SJCRH30 (cell line): ENCODE measurements around the gene COG3. TPM values are rescaled to one million over a fixed set of nuclear protein-coding genes. Genes with fewer than 3 reads are reported as not detected.
A peak's percentile ranks its signal among the peaks of the same experiment; 100 is the strongest.

ENCODE experiments used
- DNase-seq, 2 experiments: peaks; one replicate each; pipeline ENCODE4 v3.0.0-alpha.2; 2015 to 2020
- H3K27ac ChIP-seq: fragments of 250-450 bp; sonication (Bioruptor Pico); 2 replicates; pipeline ENCODE4 v1.5.1; 2020; ENCODE audit warnings: mild to moderate bottlenecking, moderate library complexity
- H3K27me3 ChIP-seq: fragments of 250-450 bp; sonication (Bioruptor Pico); 2 replicates; pipeline ENCODE4 v1.5.1; 2020; ENCODE audit warnings: mild to moderate bottlenecking, moderate library complexity
- H3K36me3 ChIP-seq: fragments of 250-450 bp; sonication (Bioruptor Pico); 2 replicates; pipeline ENCODE4 v1.5.1; 2020; ENCODE audit warnings: mild to moderate bottlenecking, moderate library complexity
- H3K4me1 ChIP-seq: fragments of 250-450 bp; sonication (Bioruptor Pico); 2 replicates; pipeline ENCODE4 v1.5.1; 2020; ENCODE audit warnings: mild to moderate bottlenecking, moderate library complexity
- H3K4me3 ChIP-seq: fragments of 250-450 bp; sonication (Bioruptor Pico); 2 replicates; pipeline ENCODE4 v1.5.1; 2020; ENCODE audit warnings: mild to moderate bottlenecking, moderate library complexity
- H3K9me3 ChIP-seq: fragments of 250-450 bp; sonication (Bioruptor Pico); replicated peaks from 2 replicates; pipeline ENCODE4 v1.5.1; 2020; ENCODE audit warnings: mild to moderate bottlenecking, moderate library complexity
- total RNA-seq: library from RNA; depleted of rRNA; stranded (reverse); fragments of >200 nt; shearing (Covaris generic); gene quantifications from 2 replicates; pipeline ENCODE4 v1.2.3, GENCODE V29; 2014

Gene COG3
- total RNA-seq, 1 experiment from 2014 or later, result 24.1 TPM

- Histone ChIP-seq H3K27ac (no peak overlapping the region), H3K36me3 (0 out of 2 replicates have a peak, but pooled peaks cover 3% of the 10 kb centered on the region), H3K4me3 (no peak overlapping the region), H3K27me3 (no peaks in the 10 kb centered on the region), H3K4me1 (no peaks in the 10 kb centered on the region), H3K9me3 (no peaks in the 10 kb centered on the region)
- no peak for DNase-seq
These were observed 7.5 kb downstream of the COG3 start for GRCh38 chr13:45472171-45472705.

GRCh38 chr13:45473627-45474026 is 8.9 kb downstream of the COG3 start:
- Histone ChIP-seq H3K4me3 (no peak overlapping the region), H3K27ac (no peak overlapping the region), H3K4me1 (no peaks in the 10 kb centered on the region), H3K9me3 (no peaks in the 10 kb centered on the region), H3K36me3 (0 out of 2 replicates have a peak, but pooled peaks cover 3% of the 10 kb centered on the region), H3K27me3 (no peaks in the 10 kb centered on the region)
- peak in 1 of 2 experiments; percentile 6 for DNase-seq

- H3K36me3 ChIP-seq, result peaks cover 5% of the 10 kb centered on the region; the same call in 1 of the 2 replicates
- no peaks in the 10 kb centered on the region for H3K4me1 ChIP-seq
- no peak for DNase-seq
- no peak overlapping the region for H3K4me3 ChIP-seq
- H3K27ac ChIP-seq, result no peak overlapping the region
- H3K9me3 ChIP-seq, result no peaks in the 10 kb centered on the region
- no peaks in the 10 kb centered on the region for H3K27me3 ChIP-seq
These were observed 10.1 kb downstream of the COG3 start for GRCh38 chr13:45474584-45475454.

- Histone ChIP-seq H3K36me3 (peaks cover 34% of the 10 kb centered on the region), H3K27ac (no peak overlapping the region), H3K9me3 (no peaks in the 10 kb centered on the region; the same call in 1 of the 2 replicates), H3K4me1 (no peaks in the 10 kb centered on the region), H3K27me3 (no peaks in the 10 kb centered on the region), H3K4me3 (no peak overlapping the region)
- DNase-seq, result no peak
These were observed 14.9 kb downstream of the COG3 start for GRCh38 chr13:45479661-45480060.

GRCh38 chr13:45481688-45482087 is 16.9 kb downstream of the COG3 start:
- no peak overlapping the region for H3K27ac ChIP-seq
- H3K27me3 ChIP-seq, result no peaks in the 10 kb centered on the region
- DNase-seq, result no peak

GRCh38 chr13:45482571-45483173 is 17.9 kb downstream of the COG3 start:
- Histone ChIP-seq H3K27me3 (no peaks in the 10 kb centered on the region), H3K4me1 (no peaks in the 10 kb centered on the region), H3K27ac (no peak overlapping the region), H3K36me3 (peaks cover 43% of the 10 kb centered on the region), H3K9me3 (no peaks in the 10 kb centered on the region; the same call in 1 of the 2 replicates), H3K4me3 (no peak overlapping the region)
- DNase-seq, result no peak

More at GRCh38 chr13:45481688-45482087, 16.9 kb downstream of the COG3 start:
- Histone ChIP-seq H3K36me3 (peaks cover 38% of the 10 kb centered on the region), H3K9me3 (no peaks in the 10 kb centered on the region; the same call in 1 of the 2 replicates), H3K4me3 (no peak overlapping the region), H3K4me1 (no peaks in the 10 kb centered on the region)

- H3K4me1 ChIP-seq, result no peaks in the 10 kb centered on the region
- no peak overlapping the region for H3K4me3 ChIP-seq
- no peak overlapping the region for H3K27ac ChIP-seq
- peaks cover 33% of the 10 kb centered on the region for H3K36me3 ChIP-seq
- H3K27me3 ChIP-seq, result no peaks in the 10 kb centered on the region
- DNase-seq, result no peak
- no peaks in the 10 kb centered on the region; the same call in 1 of the 2 replicates for H3K9me3 ChIP-seq
These were observed 22.9 kb downstream of the COG3 start for GRCh38 chr13:45487604-45488003.

GRCh38 chr13:45490068-45490467 is 25.3 kb downstream of the COG3 start:
- H3K36me3 ChIP-seq, result peaks cover 28% of the 10 kb centered on the region
- H3K9me3 ChIP-seq, result no peaks in the 10 kb centered on the region
- no peak overlapping the region for H3K4me3 ChIP-seq
- H3K27ac ChIP-seq, result no peak overlapping the region
- H3K27me3 ChIP-seq, result no peaks in the 10 kb centered on the region
- no peak for DNase-seq
- H3K4me1 ChIP-seq, result no peaks in the 10 kb centered on the region

- Histone ChIP-seq H3K9me3 (no peaks in the 10 kb centered on the region), H3K27ac (no peak overlapping the region), H3K36me3 (peaks cover 23% of the 10 kb centered on the region), H3K4me1 (no peaks in the 10 kb centered on the region), H3K4me3 (no peak overlapping the region), H3K27me3 (no peaks in the 10 kb centered on the region)
- no peak for DNase-seq
These were observed 27.8 kb downstream of the COG3 start for GRCh38 chr13:45492538-45492937.

- no peaks in the 10 kb centered on the region for H3K9me3 ChIP-seq
- no peak overlapping the region for H3K4me3 ChIP-seq
- peaks cover 30% of the 10 kb centered on the region for H3K36me3 ChIP-seq
- H3K27me3 ChIP-seq, result no peaks in the 10 kb centered on the region
- peaks cover 12% of the 10 kb centered on the region for H3K4me1 ChIP-seq
- DNase-seq, result no peak
- no peak overlapping the region for H3K27ac ChIP-seq
These were observed 32.2 kb downstream of the COG3 start for GRCh38 chr13:45496942-45497341.

- peaks cover 39% of the 10 kb centered on the region for H3K36me3 ChIP-seq
These were observed 35.9 kb downstream of the COG3 start for GRCh38 chr13:45500492-45501174.

GRCh38 chr13:45501175-45501526 is 36.4 kb downstream of the COG3 start:
- no peak overlapping the region for H3K4me3 ChIP-seq
- H3K27me3 ChIP-seq, result no peaks in the 10 kb centered on the region
- H3K4me1 ChIP-seq, result peaks cover 12% of the 10 kb centered on the region
- peaks cover 35% of the 10 kb centered on the region for H3K36me3 ChIP-seq
- H3K9me3 ChIP-seq, result no peaks in the 10 kb centered on the region
- no peak for DNase-seq
- peak overlapping the region; percentile 78 for H3K27ac ChIP-seq

More at GRCh38 chr13:45500492-45501174, 35.9 kb downstream of the COG3 start:
- Histone ChIP-seq H3K9me3 (no peaks in the 10 kb centered on the region), H3K27me3 (no peaks in the 10 kb centered on the region), H3K4me3 (no peak overlapping the region), H3K27ac (peak overlapping the region; percentile 78), H3K4me1 (peaks cover 12% of the 10 kb centered on the region)
- DNase-seq, result peak; percentile 53 to 86

- H3K27ac ChIP-seq, result no peak overlapping the region
- peaks cover 27% of the 10 kb centered on the region for H3K36me3 ChIP-seq
- no peaks in the 10 kb centered on the region for H3K27me3 ChIP-seq
These were observed 38.9 kb downstream of the COG3 start for GRCh38 chr13:45503658-45504057.

GRCh38 chr13:45506811-45507210 is 42.1 kb downstream of the COG3 start:
- no peak for DNase-seq
- Histone ChIP-seq H3K27ac (no peak overlapping the region), H3K9me3 (no peaks in the 10 kb centered on the region)

More at GRCh38 chr13:45503658-45504057, 38.9 kb downstream of the COG3 start:
- no peak for DNase-seq
- Histone ChIP-seq H3K9me3 (no peaks in the 10 kb centered on the region), H3K4me3 (no peak overlapping the region), H3K4me1 (peaks cover 12% of the 10 kb centered on the region)

More at GRCh38 chr13:45506811-45507210, 42.1 kb downstream of the COG3 start:
- Histone ChIP-seq H3K36me3 (peaks cover 28% of the 10 kb centered on the region), H3K4me1 (no peaks in the 10 kb centered on the region), H3K4me3 (no peak overlapping the region), H3K27me3 (no peaks in the 10 kb centered on the region)
